ENCODE data around the gene PMM1.
"Not testable (repeated sequence)": the region's sequence is repeated elsewhere in the genome, so short reads cannot be mapped to it uniquely, and the experiment has no call there.

The PMM1 gene

GRCh38 chr22:41589391-41590241 is at the start of gene PMM1:
TSS of gene PMM1 (minus strand) at chr22:41589840. CDS start at chr22:41589805, 35 bp downstream.
- H3K4me3 ChIP-seq (ENCODE audit: low read length), result peak within 1 kb of the TSS; percentile 86
- no peak for TF ChIP-seq ZNF274 (IDR thresholded peaks at IDR 0.05; ENCODE audit: low read depth, low read length)

- TF ChIP-seq ZNF274 (IDR thresholded peaks at IDR 0.05; ENCODE audit: low read depth, low read length), result no peak
- no peak overlapping the region for H3K4me3 ChIP-seq (ENCODE audit: low read length)
Measured at GRCh38 chr22:41638748-41639147, 49.1 kb upstream of the PMM1 start.

GRCh38 chr22:41638124-41638523 is 48.5 kb upstream of the PMM1 start:
- H3K4me3 ChIP-seq (ENCODE audit: low read length), result no peak overlapping the region
- TF ChIP-seq ZNF274 (IDR thresholded peaks at IDR 0.05; ENCODE audit: low read depth, low read length), result no peak

GRCh38 chr22:41637623-41638022 is 48.0 kb upstream of the PMM1 start:
- H3K4me3 ChIP-seq (ENCODE audit: low read length), result not testable (repeated sequence)

- TF ChIP-seq ZNF274 (IDR thresholded peaks at IDR 0.05; ENCODE audit: low read depth, low read length), result no peak
Measured at GRCh38 chr22:41636467-41636866, 46.8 kb upstream of the PMM1 start.

GRCh38 chr22:41634610-41635009 is 45.0 kb upstream of the PMM1 start:
- not testable (repeated sequence) for H3K4me3 ChIP-seq (ENCODE audit: low read length)

More at GRCh38 chr22:41636467-41636866, 46.8 kb upstream of the PMM1 start:
- H3K4me3 ChIP-seq (ENCODE audit: low read length), result no peak overlapping the region

GRCh38 chr22:41631615-41632014 is 42.0 kb upstream of the PMM1 start:
- not testable (repeated sequence) for H3K4me3 ChIP-seq (ENCODE audit: low read length)

- H3K4me3 ChIP-seq (ENCODE audit: low read length), result not testable (repeated sequence)
Measured at GRCh38 chr22:41631115-41631514, 41.5 kb upstream of the PMM1 start.

GRCh38 chr22:41625577-41625976 is 35.9 kb upstream of the PMM1 start:
- H3K4me3 ChIP-seq (ENCODE audit: low read length), result no peak overlapping the region
- TF ChIP-seq ZNF274 (IDR thresholded peaks at IDR 0.05; ENCODE audit: low read depth, low read length), result no peak

- no peak for TF ChIP-seq ZNF274 (IDR thresholded peaks at IDR 0.05; ENCODE audit: low read depth, low read length)
- H3K4me3 ChIP-seq (ENCODE audit: low read length), result peak overlapping the region; percentile 71
Measured at GRCh38 chr22:41621911-41622179, 32.2 kb upstream of the PMM1 start.

GRCh38 chr22:41621099-41621910 is 31.7 kb upstream of the PMM1 start, which contains the start of gene XRCC6:
TSS of gene XRCC6 (plus strand) at chr22:41621295. CDS start at chr22:41622005, 710 bp downstream.
- no peak for TF ChIP-seq ZNF274 (IDR thresholded peaks at IDR 0.05; ENCODE audit: low read depth, low read length)

GRCh38 chr22:41620589-41621098 is 31.0 kb upstream of the PMM1 start, which contains the start of gene DESI1:
TSS of gene DESI1 (minus strand) at chr22:41621043. CDS start at chr22:41620839, 204 bp downstream.
- TF ChIP-seq ZNF274 (IDR thresholded peaks at IDR 0.05; ENCODE audit: low read depth, low read length), result no peak
- H3K4me3 ChIP-seq (ENCODE audit: low read length), result peak within 1 kb of the TSS; percentile 85

More at GRCh38 chr22:41621099-41621910, 31.7 kb upstream of the PMM1 start, which contains the start of gene XRCC6:
- peak within 1 kb of the TSS; percentile 85 for H3K4me3 ChIP-seq (ENCODE audit: low read length)

GRCh38 chr22:41619979-41620588 is 30.4 kb upstream of the PMM1 start:
- H3K4me3 ChIP-seq (ENCODE audit: low read length), result peak overlapping the region; percentile 85
- no peak for TF ChIP-seq ZNF274 (IDR thresholded peaks at IDR 0.05; ENCODE audit: low read depth, low read length)

GRCh38 chr22:41613456-41613855 is 23.8 kb upstream of the PMM1 start:
- TF ChIP-seq ZNF274 (IDR thresholded peaks at IDR 0.05; ENCODE audit: low read depth, low read length), result no peak
- H3K4me3 ChIP-seq (ENCODE audit: low read length), result no peak overlapping the region
